IMR-90 (cell line): ENCODE measurements around the gene VPS35L. TPM values are rescaled to one million over a fixed set of nuclear protein-coding genes. Genes with fewer than 3 reads are reported as not detected.
A peak's percentile ranks its signal among the peaks of the same experiment; 100 is the strongest.

ENCODE experiments used
- ATAC-seq: fragments of 200-7000 bp; cut with Tn5 transposase; 2 replicates; pipeline ENCODE4 v1.9.1; 2020; ENCODE audit warnings: low read depth, mild to moderate bottlenecking, moderate library complexity
- BruUV-seq: library from RNA; stranded (reverse); fragments of 400-500 nt; replicated peaks from 2 replicates; lab custom pipeline; 2021; lab: Mats Ljungman, UMichigan
- CTCF ChIA-PET: fragments of 300-600 bp; formaldehyde crosslinking; extraction: SDS; loops from one replicate; lab custom pipeline; 2021; ENCODE audit warnings: antibody characterized with exemption; lab: Yijun Ruan, JAX
- POLR2A ChIA-PET: fragments of 300-600 bp; sonication (Branson Sonifier 250); formaldehyde crosslinking; loops from one replicate; lab custom pipeline; 2022; ENCODE audit warnings: antibody characterized with exemption; ENCODE audit not compliant: unreplicated experiment; lab: Charles Lee
- DNase-seq: peaks from one replicate; pipeline ENCODE4 v3.0.0; 2013
- H2AFZ ChIP-seq: replicated peaks from 2 replicates; pipeline ENCODE3; 2013; ENCODE audit warnings: low read length, mild to moderate bottlenecking; ENCODE audit not compliant: poor library complexity
- H2AK5ac ChIP-seq: 2 replicates; pipeline ENCODE4 v1.6.1; 2013; ENCODE audit warnings: low read depth, low read length, inconsistent platforms
- H2AK9ac ChIP-seq: replicated peaks from 2 replicates; pipeline ENCODE3; 2013; ENCODE audit warnings: mild to moderate bottlenecking, low read depth, low read length, moderate library complexity; ENCODE audit not compliant: poor library complexity
- H2BK120ac ChIP-seq: 2 replicates; pipeline ENCODE4 v1.6.1; 2013; ENCODE audit warnings: low read depth, low read length, inconsistent platforms
- H2BK15ac ChIP-seq: 3 replicates; pipeline ENCODE4 v1.6.1; 2013; ENCODE audit warnings: low read depth, low read length, inconsistent platforms
- H2BK20ac ChIP-seq: 2 replicates; pipeline ENCODE4 v1.6.1; 2013; ENCODE audit warnings: low read depth, mild to moderate bottlenecking, inconsistent platforms, low read length, moderate library complexity
- H2BK5ac ChIP-seq: 2 replicates; pipeline ENCODE4 v1.6.1; 2013; ENCODE audit warnings: mild to moderate bottlenecking, low read depth, low read length, inconsistent platforms; ENCODE audit not compliant: poor library complexity, severe bottlenecking
- H3K14ac ChIP-seq: replicated peaks from 2 replicates; pipeline ENCODE4 v1.6.1; 2013; ENCODE audit warnings: low read depth, low read length, inconsistent platforms
- H3K18ac ChIP-seq: 2 replicates; pipeline ENCODE4 v1.6.1; 2013; ENCODE audit warnings: low read depth, low read length, control low read depth
- H3K23ac ChIP-seq: 2 replicates; pipeline ENCODE4 v1.6.1; 2013; ENCODE audit warnings: low read depth, low read length, inconsistent platforms
- H3K27ac ChIP-seq: 2 replicates; pipeline ENCODE4 v1.5.1; 2013; ENCODE audit warnings: mild to moderate bottlenecking, control low read depth, low read length; ENCODE audit not compliant: insufficient read depth
- H3K27me3 ChIP-seq: 2 replicates; pipeline ENCODE4 v1.6.1; 2013; ENCODE audit warnings: low read length; ENCODE audit not compliant: control insufficient read depth, insufficient read depth
- H3K36me3 ChIP-seq: 2 replicates; pipeline ENCODE4 v1.6.1; 2013; ENCODE audit warnings: low read length, mixed read lengths; ENCODE audit not compliant: control insufficient read depth, insufficient read depth
- H3K4ac ChIP-seq: 2 replicates; pipeline ENCODE4 v1.6.1; 2013; ENCODE audit warnings: low read depth, low read length, inconsistent platforms
- H3K4me1 ChIP-seq: 2 replicates; pipeline ENCODE4 v1.6.1; 2013; ENCODE audit warnings: low read length, mixed read lengths; ENCODE audit not compliant: control insufficient read depth, insufficient read depth
- H3K4me2 ChIP-seq: 2 replicates; pipeline ENCODE4 v1.6.1; 2013; ENCODE audit warnings: low read depth, mild to moderate bottlenecking, control low read depth, low read length, moderate library complexity
- H3K4me3 ChIP-seq: 2 replicates; pipeline ENCODE4 v1.5.1; 2013; ENCODE audit warnings: low read depth, mild to moderate bottlenecking, control low read depth, low read length, moderate library complexity; ENCODE audit not compliant: insufficient read depth
- H3K56ac ChIP-seq: 2 replicates; pipeline ENCODE4 v1.6.1; 2013; ENCODE audit warnings: low read length, inconsistent platforms; ENCODE audit not compliant: insufficient read depth; ENCODE audit errors: extremely low read depth
- H3K79me1 ChIP-seq, 2 experiments: 2 replicates each; pipeline ENCODE4 v1.6.1; 2013; ENCODE audit warnings: low read length in 2 of 2, inconsistent platforms in 1 of 2, low read depth in 1 of 2
- H3K9ac ChIP-seq: 2 replicates; pipeline ENCODE4 v1.6.1; 2013; ENCODE audit warnings: low read depth, low read length, control low read depth
- H3K9me1 ChIP-seq: 2 replicates; pipeline ENCODE4 v1.6.1; 2013; ENCODE audit warnings: low read length, inconsistent platforms; ENCODE audit not compliant: insufficient read depth
- H3K9me3 ChIP-seq: 2 replicates; pipeline ENCODE4 v1.6.1; 2013; ENCODE audit warnings: low read length; ENCODE audit not compliant: control insufficient read depth, insufficient read depth
- H4K20me1 ChIP-seq: 2 replicates; pipeline ENCODE4 v1.6.1; 2013; ENCODE audit warnings: low read length, inconsistent platforms; ENCODE audit not compliant: insufficient read depth
- H4K5ac ChIP-seq: 2 replicates; pipeline ENCODE4 v1.6.1; 2013; ENCODE audit warnings: mild to moderate bottlenecking, low read depth, low read length, control low read depth
- H4K8ac ChIP-seq, 2 experiments: 2 replicates each; pipeline ENCODE4 v1.6.1; 2013; ENCODE audit warnings: low read depth in 2 of 2, low read length in 2 of 2, control low read depth in 1 of 2, inconsistent platforms in 1 of 2
- H4K91ac ChIP-seq: 2 replicates; pipeline ENCODE4 v1.6.1; 2013; ENCODE audit warnings: low read depth, low read length, inconsistent platforms; ENCODE audit not compliant: insufficient read depth
- CTCF ChIP-seq: conservative IDR thresholded peaks from 2 replicates; pipeline ENCODE4 v1.5.1; 2012; ENCODE audit warnings: mild to moderate bottlenecking, low read depth, low read length, improper control_type of control experiment
- WGBS, 2 experiments: methylation state at CpG; one replicate each; pipeline versions ENCODE4 v1.1.5 to v1.1.7; 2013; ENCODE audit warnings: missing lambda C conversion rate in 2 of 2; ENCODE audit not compliant: insufficient read length in 1 of 2; ENCODE audit errors: extremely low coverage in 2 of 2; 5-methylcytosine and 5-hydroxymethylcytosine counted together
- dilution Hi-C: fragments of 300-500 bp; cut with HindIII; formaldehyde crosslinking; loops from one replicate; pipeline ENCODE4 v1.14.3; 2018; ENCODE audit warnings: low sequenced_read_pairs; ENCODE audit not compliant: unreplicated experiment
- in situ Hi-C: fragments of 300-500 bp; cut with MboI; formaldehyde crosslinking; loops from 3 replicates; pipeline ENCODE4 v1.14.3; 2019; ENCODE audit warnings: low sequenced_read_pairs, inconsistent platforms, mixed read lengths
- intact Hi-C: fragments of 100-400 bp; cut with micrococcal nuclease; formaldehyde crosslinking; loops from 2 replicates; pipeline ENCODE4 v1.10.0; 2022
- polyA plus RNA-seq, 3 experiments: library from polyadenylated mRNA; depleted of rRNA; stranded (reverse); fragments of >200 nt; gene quantifications; 2 replicates each; pipeline ENCODE4 v1.2.3, GENCODE V29; 2012; ENCODE audit warnings: low replicate concordance in 1 of 3
- total RNA-seq: library from RNA; depleted of rRNA; stranded (reverse); fragments of >200 nt; gene quantifications from 2 replicates; pipeline ENCODE4 v1.2.3, GENCODE V29; 2012

VPS35L gene
- total and polyA plus RNA-seq, 2 of the 4 experiments (the other 2 are of a cell fraction), result 28.0 to 40.1 TPM

GRCh38 chr16:19524356-19524615 lies 31.2 kb upstream of the VPS35L start:
- no peak for DNase-seq
- peak overlapping the region; percentile 57; the same call in 1 of the 2 replicates for H3K14ac ChIP-seq
- ChIA-PET CTCF (no interaction called here), POLR2A (interaction anchor here (0.6 kb wide), 1 partner anchor 724 kb away, joined by 3 read pairs; no protein-coding TSS in a partner anchor)
- H3K27ac ChIP-seq, result peak overlapping the region; percentile 1; the same call in 1 of the 2 replicates
- H2BK120ac ChIP-seq, result no peak overlapping the region
- H3K4me1 ChIP-seq, result peaks cover 3% of the 10 kb centered on the region; the same call in 1 of the 2 replicates
- dilution Hi-C loops (no loop called here), in situ Hi-C loops (no loop called here), intact Hi-C loops (loop anchor here (5.0 kb wide), 2 partner anchors 412 to 437 kb away; partner anchors contain the start of gene ITPRIPL2)
- H2BK15ac ChIP-seq, result no peak overlapping the region
- BruUV-seq, result no TSS peak
- H3K56ac ChIP-seq, result 0 out of 2 replicates have a peak overlapping the region, but pooled peaks have one; percentile 39
- no peaks in the 10 kb centered on the region for H4K20me1 ChIP-seq
- H3K4ac ChIP-seq, result no peak overlapping the region
- H3K4me2 ChIP-seq, result peak overlapping the region; percentile 78
- H3K36me3 ChIP-seq, result peaks cover 3% of the 10 kb centered on the region; the same call in 1 of the 2 replicates
- H3K23ac ChIP-seq, result peak overlapping the region; percentile 80; the same call in 1 of the 2 replicates
- TF ChIP-seq CTCF, result no peak
- WGBS, 2 experiments, result no CpG with 5 or more reads among the region's 11 CpGs
- peaks cover 5% of the 10 kb centered on the region for H3K9me1 ChIP-seq
- no peak overlapping the region for H4K91ac ChIP-seq
- H3K18ac ChIP-seq, result no peak overlapping the region
- H3K79me1 ChIP-seq, result peaks cover 23 to 54% of the 10 kb centered on the region in 2 experiments
- peak overlapping the region; percentile 98 for H2AK9ac ChIP-seq
- H2AFZ ChIP-seq, result peak overlapping the region; percentile 99
- ATAC-seq, result no peak
- H3K9ac ChIP-seq, result peak overlapping the region; percentile 76
- no peak overlapping the region for H2BK5ac ChIP-seq
- no peak overlapping the region for H2BK20ac ChIP-seq
- no peak overlapping the region for H2AK5ac ChIP-seq
- H4K8ac ChIP-seq, result peak overlapping the region; percentile 27 to 55; a peak in 3 of 4 replicates
- H3K27me3 ChIP-seq, result no peaks in the 10 kb centered on the region
- H3K4me3 ChIP-seq, result peak overlapping the region; percentile 86
- no peaks in the 10 kb centered on the region for H3K9me3 ChIP-seq
- no peak overlapping the region for H4K5ac ChIP-seq
